H1 (cell line): Measurements from ENCODE around the gene IRF5. TPM values are rescaled to one million over a fixed set of nuclear protein-coding genes. Genes with fewer than 3 reads are reported as not detected.

Experiments
- CTCF ChIA-PET: fragments of 300-600 bp; sonication (Branson Sonifier 250); formaldehyde crosslinking; loops from one replicate; lab custom pipeline; 2021; ENCODE audit not compliant: partially characterized antibody; lab: Charles Lee
- POLR2A ChIA-PET: fragments of 300-600 bp; sonication (Branson Sonifier 250); formaldehyde crosslinking; loops from one replicate; lab custom pipeline; 2021; ENCODE audit warnings: inconsistent platforms; ENCODE audit not compliant: partially characterized antibody; lab: Charles Lee
- DNase-seq, 2 experiments: peaks; one replicate each; pipeline versions ENCODE4 v3.0.0 to v3.0.0-alpha.2; 2010 to 2022; ENCODE audit warnings: low spot score in 2 of 2, low read depth in 1 of 2, mixed read lengths in 1 of 2
- FAIRE-seq: peaks from 2 replicates; lab custom pipeline; 2011; peaks lifted over from hg19 to GRCh38; lab: Jason Lieb, UNC
- H2AFZ ChIP-seq: 2 replicates; pipeline ENCODE4 v1.8.1; 2012; ENCODE audit warnings: low read length, inconsistent platforms
- H2AK5ac ChIP-seq: 2 replicates; pipeline ENCODE4 v1.6.1; 2013; ENCODE audit warnings: low read depth, low read length
- H2BK120ac ChIP-seq: replicated peaks from 2 replicates; pipeline ENCODE3; 2013; ENCODE audit warnings: low read depth, low read length, inconsistent platforms
- H2BK12ac ChIP-seq: 2 replicates; pipeline ENCODE4 v1.6.1; 2013; ENCODE audit warnings: low read depth, low read length
- H2BK15ac ChIP-seq: 2 replicates; pipeline ENCODE4 v1.6.1; 2013; ENCODE audit warnings: low read length
- H2BK20ac ChIP-seq: 2 replicates; pipeline ENCODE4 v1.6.1; 2013; ENCODE audit warnings: low read length
- H2BK5ac ChIP-seq: 2 replicates; pipeline ENCODE4 v1.6.1; 2013; ENCODE audit warnings: low read depth, low read length
- H3K14ac ChIP-seq: 2 replicates; pipeline ENCODE4 v1.6.1; 2013; ENCODE audit warnings: inconsistent platforms; ENCODE audit not compliant: insufficient read length
- H3K18ac ChIP-seq: 2 replicates; pipeline ENCODE4 v1.6.1; 2013; ENCODE audit warnings: low read length; ENCODE audit errors: extremely low read depth
- H3K23ac ChIP-seq: 2 replicates; pipeline ENCODE4 v1.6.1; 2013; ENCODE audit warnings: inconsistent platforms; ENCODE audit not compliant: insufficient read length
- H3K23me2 ChIP-seq: 2 replicates; pipeline ENCODE4 v1.6.1; 2013; ENCODE audit warnings: low read depth, low read length
- H3K27ac ChIP-seq: 2 replicates; pipeline ENCODE4 v1.6.1; 2011; ENCODE audit warnings: low read depth, low read length, inconsistent platforms
- H3K27me3 ChIP-seq, 4 experiments: replicated peaks in 1 of 4; 1 replicate in 1 of 4; 2 replicates in 3 of 4; pipeline versions ENCODE4 v1.6.1 to v1.8.1; 2011 to 2013; ENCODE audit warnings: low read length in 3 of 4, mild to moderate bottlenecking in 3 of 4, inconsistent platforms in 2 of 4, mixed read lengths in 2 of 4, moderate library complexity in 1 of 4; ENCODE audit not compliant: control insufficient read depth in 3 of 4, insufficient read depth in 3 of 4; ENCODE audit errors: extremely low read depth in 1 of 4
- H3K36me3 ChIP-seq, 4 experiments: 2 replicates each; pipeline versions ENCODE4 v1.6.1 to v1.8.1; 2011 to 2013; ENCODE audit warnings: mild to moderate bottlenecking in 4 of 4, low read length in 3 of 4, moderate library complexity in 2 of 4, control low read depth in 1 of 4, inconsistent platforms in 1 of 4; ENCODE audit not compliant: insufficient read depth in 4 of 4, control insufficient read depth in 2 of 4
- H3K4ac ChIP-seq: replicated peaks from 2 replicates; pipeline ENCODE3; 2013; ENCODE audit warnings: low read length, low read depth, mixed read lengths, inconsistent platforms; ENCODE audit not compliant: insufficient read length
- H3K4me1 ChIP-seq, 4 experiments: replicated peaks in 1 of 4; 1 replicate in 1 of 4; 2 replicates in 3 of 4; pipeline versions ENCODE4 v1.6.1 to v1.8.1; 2011 to 2013; ENCODE audit warnings: low read length in 3 of 4, inconsistent platforms in 2 of 4, mixed read lengths in 1 of 4; ENCODE audit not compliant: insufficient read depth in 4 of 4, control insufficient read depth in 3 of 4
- H3K4me2 ChIP-seq, 2 experiments: 2 replicates each; pipeline versions ENCODE4 v1.6.1 to v1.8.1; 2011 to 2013; ENCODE audit warnings: low read depth in 2 of 2, low read length in 2 of 2, control low read depth in 1 of 2, inconsistent platforms in 1 of 2, mild to moderate bottlenecking in 1 of 2; ENCODE audit not compliant: insufficient read depth in 1 of 2
- H3K4me3 ChIP-seq, 4 experiments: fragments of 200-600, 300-600 bp in 1 of 4; sonication (generic), shearing (Covaris generic), sonication (Bioruptor Twin) in 1 of 4; 2 replicates each; pipeline versions ENCODE4 v1.5.1 to v1.8.1; 2011 to 2016; ENCODE audit warnings: low read length in 4 of 4, low read depth in 3 of 4, control low read depth in 2 of 4, inconsistent platforms in 2 of 4, mild to moderate bottlenecking in 2 of 4, mixed read lengths in 1 of 4, moderate library complexity in 1 of 4; ENCODE audit not compliant: insufficient read depth in 2 of 4; ENCODE audit errors: extremely low read depth in 1 of 4
- H3K56ac ChIP-seq: replicated peaks from 2 replicates; pipeline ENCODE3; 2013; ENCODE audit warnings: low read depth, mild to moderate bottlenecking, mixed read lengths, low read length, inconsistent platforms; ENCODE audit not compliant: insufficient read length
- H3K79me1 ChIP-seq: 2 replicates; pipeline ENCODE4 v1.6.1; 2013; ENCODE audit warnings: low read depth, low read length, control low read depth
- H3K79me2 ChIP-seq, 2 experiments: 2 replicates each; pipeline versions ENCODE4 v1.6.1 to v1.8.1; 2012 to 2013; ENCODE audit warnings: low read length in 2 of 2, mild to moderate bottlenecking in 2 of 2, inconsistent platforms in 1 of 2; ENCODE audit not compliant: insufficient read depth in 2 of 2, control insufficient read depth in 1 of 2
- H3K9ac ChIP-seq, 4 experiments: replicated peaks in 1 of 4; 1 replicate in 1 of 4; 2 replicates in 3 of 4; pipeline versions ENCODE4 v1.6.1 to v1.8.1; 2011 to 2013; ENCODE audit warnings: low read depth in 3 of 4, low read length in 3 of 4, control low read depth in 2 of 4, mild to moderate bottlenecking in 2 of 4, moderate library complexity in 2 of 4, inconsistent platforms in 1 of 4; ENCODE audit errors: extremely low read depth in 1 of 4
- H3K9me3 ChIP-seq, 2 experiments: 2 replicates each; pipeline versions ENCODE4 v1.6.1 to v1.8.1; 2012 to 2013; ENCODE audit warnings: mild to moderate bottlenecking in 2 of 2, moderate library complexity in 2 of 2, control low read depth in 1 of 2, inconsistent platforms in 1 of 2, low read depth in 1 of 2, low read length in 1 of 2, mixed read lengths in 1 of 2; ENCODE audit not compliant: insufficient read depth in 2 of 2
- H4K20me1 ChIP-seq, 2 experiments: replicated peaks in 1 of 2; 2 replicates each; pipeline versions ENCODE3 to v1.8.1; 2011 to 2013; ENCODE audit warnings: inconsistent platforms in 2 of 2, low read length in 2 of 2, mild to moderate bottlenecking in 1 of 2; ENCODE audit not compliant: insufficient read depth in 2 of 2, control insufficient read depth in 1 of 2
- H4K5ac ChIP-seq: 2 replicates; pipeline ENCODE4 v1.6.1; 2013; ENCODE audit warnings: low read length, low read depth, mixed read lengths, inconsistent platforms; ENCODE audit not compliant: insufficient read length
- H4K8ac ChIP-seq: 2 replicates; pipeline ENCODE4 v1.8.0; 2013; ENCODE audit warnings: mild to moderate bottlenecking, moderate library complexity, low read length, inconsistent platforms; ENCODE audit not compliant: insufficient read depth; ENCODE audit errors: extremely low read depth
- H4K91ac ChIP-seq: replicated peaks from 2 replicates; pipeline ENCODE3; 2013; ENCODE audit warnings: low read length, mixed read lengths, inconsistent platforms; ENCODE audit not compliant: insufficient read length
- CBX8 ChIP-seq: fragments of 300-800, 300-1000 bp; sonication (generic); IDR thresholded peaks from 2 replicates; pipeline ENCODE4 v1.7.1; 2016; ENCODE audit warnings: low read depth, low read length, borderline replicate concordance
- SIX5 ChIP-seq: IDR thresholded peaks from 2 replicates; pipeline ENCODE4 v1.6.1; 2011; ENCODE audit warnings: mild to moderate bottlenecking, low read depth, low read length
- WGBS, 2 experiments: shearing (Covaris generic) in 1 of 2; methylation state at CpG; one replicate each; pipeline versions ENCODE4 v1.1.6 to v1.1.7; 2013 to 2015; ENCODE audit warnings: low lambda C conversion rate in 2 of 2, mixed read lengths in 2 of 2, inconsistent platforms in 1 of 2, low coverage in 1 of 2, missing lambda C conversion rate in 1 of 2; ENCODE audit not compliant: insufficient replicate concordance in 2 of 2, insufficient coverage in 1 of 2, insufficient read length in 1 of 2; ENCODE audit errors: extremely low coverage in 1 of 2, missing lambda C conversion rate in 1 of 2; 5-methylcytosine and 5-hydroxymethylcytosine counted together
- polyA plus RNA-seq, 7 experiments: library from polyadenylated mRNA; depleted of rRNA in 3 of 7; stranded (reverse) in 5 of 7; unstranded in 2 of 7; fragments of >200 nt in 5 of 7; fragments of 200-250 nt in 2 of 7; gene quantifications; 1 replicate in 5 of 7; 2 replicates in 1 of 7; 4 replicates in 1 of 7; pipeline versions ENCODE4 v1.2.1 to v1.2.3, GENCODE V29; 2011 to 2013; ENCODE audit warnings: missing spikeins in 2 of 7, mixed read lengths in 2 of 7
- total RNA-seq: library from RNA; stranded (reverse); fragmentation: NEBNext Ultra II Directional; extraction: Animal tissue kit (Norgen Biotek cat#: 25700); gene quantifications from 2 replicates; pipeline ENCODE4 v1.2.1, GENCODE V29; 2021
- TF ChIP-seq, protein P1 (sequence below), 3 experiments: IDR thresholded peaks; 1 replicate in 2 of 3; 2 replicates in 1 of 3; pipeline versions ENCODE4 v1.5.1 to v1.6.1; 2011; ENCODE audit warnings: low read length in 3 of 3, mild to moderate bottlenecking in 3 of 3, inconsistent platforms in 2 of 3, low read depth in 1 of 3, moderate library complexity in 1 of 3; ENCODE audit not compliant: insufficient read depth in 1 of 3; ENCODE audit errors: control extremely low read depth in 1 of 3

IRF5 gene
- total and polyA plus RNA-seq, 2 of the 8 experiments (the other 6 are each of a cell fraction or from before 2014, with no cell fraction given) = 0.28 to 1.1 TPM

DNA sequence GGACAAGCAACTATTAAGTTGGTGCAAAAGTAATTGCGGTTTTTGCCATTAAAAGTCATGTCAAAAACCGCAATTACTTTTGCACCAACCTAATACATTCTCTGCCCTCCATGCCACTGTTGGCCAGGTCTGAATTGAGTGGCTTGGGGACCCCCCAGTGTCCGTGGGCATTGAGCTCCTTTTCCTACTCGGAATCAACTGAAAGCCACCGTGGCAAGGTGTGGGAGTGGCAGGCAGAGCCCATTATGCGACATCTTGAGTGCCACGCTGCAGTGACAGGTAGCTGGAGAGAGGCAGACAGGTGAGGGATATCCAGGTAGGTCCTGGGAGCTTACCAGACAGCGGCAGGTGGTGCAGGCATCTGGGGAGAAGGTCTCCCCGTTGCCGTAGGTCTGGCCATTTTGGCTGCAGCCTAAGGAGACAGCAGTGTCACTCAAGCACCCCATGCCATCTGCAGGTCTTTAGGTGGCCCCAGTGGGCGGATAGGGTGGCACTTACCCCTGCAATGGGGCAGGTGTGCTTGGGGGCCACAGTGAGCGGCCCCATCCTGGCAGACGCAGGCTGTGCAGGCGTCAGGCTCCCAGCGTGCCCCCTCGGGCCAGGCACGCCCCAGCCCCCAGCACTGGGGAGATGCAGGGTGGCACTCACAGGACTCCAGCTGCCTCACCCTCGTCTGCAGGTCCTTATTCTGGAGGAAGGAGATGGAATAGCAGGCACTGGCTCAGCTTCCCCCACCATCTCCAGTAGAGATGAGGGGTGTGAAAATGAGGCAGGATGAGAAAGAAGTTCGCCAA, 30.8 kb upstream of the IRF5 start:
- H2BK12ac ChIP-seq = no peak overlapping the region
- peaks cover 3 to 33% (median 25%) of the 10 kb centered on the region in 4 experiments; a peak in 6 of 7 replicates for H3K27me3 ChIP-seq
- FAIRE-seq = no peak
- POLR2A ChIA-PET = interaction anchor here (1.1 kb wide), 1 partner anchor 42 kb away, joined by 3 read pairs; no protein-coding TSS in a partner anchor
- TF ChIP-seq CBX8 (no peak), SIX5 (no peak)
- TF ChIP-seq, protein P1, sequence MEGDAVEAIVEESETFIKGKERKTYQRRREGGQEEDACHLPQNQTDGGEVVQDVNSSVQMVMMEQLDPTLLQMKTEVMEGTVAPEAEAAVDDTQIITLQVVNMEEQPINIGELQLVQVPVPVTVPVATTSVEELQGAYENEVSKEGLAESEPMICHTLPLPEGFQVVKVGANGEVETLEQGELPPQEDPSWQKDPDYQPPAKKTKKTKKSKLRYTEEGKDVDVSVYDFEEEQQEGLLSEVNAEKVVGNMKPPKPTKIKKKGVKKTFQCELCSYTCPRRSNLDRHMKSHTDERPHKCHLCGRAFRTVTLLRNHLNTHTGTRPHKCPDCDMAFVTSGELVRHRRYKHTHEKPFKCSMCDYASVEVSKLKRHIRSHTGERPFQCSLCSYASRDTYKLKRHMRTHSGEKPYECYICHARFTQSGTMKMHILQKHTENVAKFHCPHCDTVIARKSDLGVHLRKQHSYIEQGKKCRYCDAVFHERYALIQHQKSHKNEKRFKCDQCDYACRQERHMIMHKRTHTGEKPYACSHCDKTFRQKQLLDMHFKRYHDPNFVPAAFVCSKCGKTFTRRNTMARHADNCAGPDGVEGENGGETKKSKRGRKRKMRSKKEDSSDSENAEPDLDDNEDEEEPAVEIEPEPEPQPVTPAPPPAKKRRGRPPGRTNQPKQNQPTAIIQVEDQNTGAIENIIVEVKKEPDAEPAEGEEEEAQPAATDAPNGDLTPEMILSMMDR (IDR thresholded peaks at IDR 0.05; ENCODE audit: control extremely low read depth in 1 of 3, insufficient read depth in 1 of 3, low read depth in 1 of 3, low read length in 3 of 3) = no peak
- TF ChIP-seq, all 59 proteins: peak for 0
- H3K4ac ChIP-seq = no peak overlapping the region
- no peak overlapping the region for H3K27ac ChIP-seq
- no peak overlapping the region for H2BK20ac ChIP-seq
- no peaks in the 10 kb centered on the region for H3K79me1 ChIP-seq
- no peak overlapping the region for H3K4me3 ChIP-seq
- H2BK120ac ChIP-seq = no peak overlapping the region
- no peak overlapping the region for H2BK5ac ChIP-seq
- no peak overlapping the region; the same call in 1 of the 2 replicates for H4K8ac ChIP-seq
- no peak overlapping the region for H4K5ac ChIP-seq
- no peak overlapping the region for H3K14ac ChIP-seq
- no peak overlapping the region for H3K18ac ChIP-seq
- no peak overlapping the region for H3K56ac ChIP-seq
- H3K79me2 ChIP-seq = no peaks in the 10 kb centered on the region
- no peak overlapping the region for H2AK5ac ChIP-seq
- no peak overlapping the region for H3K4me2 ChIP-seq
- peak in 1 of 2 experiments; percentile 37 for DNase-seq
- WGBS, 2 experiments = 88% methylated on average over 19 of the region's 19 CpGs; no CpG with 5 or more reads in 1 of the 2 experiments
- no peaks in the 10 kb centered on the region for H3K9me3 ChIP-seq
- peaks cover 11% of the 10 kb centered on the region; the same call in 1 of the 2 replicates for H3K23me2 ChIP-seq
- no peak overlapping the region for H3K23ac ChIP-seq
- no peaks in the 10 kb centered on the region for H3K36me3 ChIP-seq
- H2AFZ ChIP-seq = no peak overlapping the region
- no peak overlapping the region; a peak in 1 of 7 replicates for H3K9ac ChIP-seq
- H4K91ac ChIP-seq = no peak overlapping the region
- H4K20me1 ChIP-seq = no peaks in the 10 kb centered on the region
- peaks cover 4 to 30% (median 18%) of the 10 kb centered on the region in 4 experiments for H3K4me1 ChIP-seq
- CTCF ChIA-PET = interaction anchor here (1.1 to 2.0 kb wide), 4 partner anchors 9 to 48 kb away, joined by 3 to 7 read pairs (median 4); no protein-coding TSS in a partner anchor
- no peak overlapping the region for H2BK15ac ChIP-seq
